ENCODE results near the gene SHROOM2.

- TF ChIP-seq RBBP5 (IDR thresholded peaks at IDR 0.05; ENCODE audit: borderline replicate concordance, insufficient read depth, low read length, poor library complexity, severe bottlenecking), result no peak
- no peak for TF ChIP-seq CTCF (IDR thresholded peaks at IDR 0.05 in 2 of 3, conservative IDR thresholded peaks at IDR 0.05 in 1 of 3; ENCODE audit: insufficient read depth in 2 of 3, low read depth in 1 of 3, low read length in 3 of 3)
- no peak for TF ChIP-seq EZH2 (IDR thresholded peaks at IDR 0.05; ENCODE audit: borderline replicate concordance, low read depth, low read length)
- TF ChIP-seq HDAC6 (IDR thresholded peaks at IDR 0.05; ENCODE audit: low read depth, low read length), result no peak
- no peak for TF ChIP-seq GABPA (tag; conservative IDR thresholded peaks at IDR 0.05; ENCODE audit: low read depth)
- TF ChIP-seq FOXK2 (conservative IDR thresholded peaks at IDR 0.05 in 1 of 2, IDR thresholded peaks at IDR 0.05 in 1 of 2; ENCODE audit: low read depth in 2 of 2), result no peak
- TF ChIP-seq HNRNPLL (IDR thresholded peaks at IDR 0.05; ENCODE audit: low read depth, low read length, poor library complexity, severe bottlenecking), result no peak
- TF ChIP-seq, protein P1, sequence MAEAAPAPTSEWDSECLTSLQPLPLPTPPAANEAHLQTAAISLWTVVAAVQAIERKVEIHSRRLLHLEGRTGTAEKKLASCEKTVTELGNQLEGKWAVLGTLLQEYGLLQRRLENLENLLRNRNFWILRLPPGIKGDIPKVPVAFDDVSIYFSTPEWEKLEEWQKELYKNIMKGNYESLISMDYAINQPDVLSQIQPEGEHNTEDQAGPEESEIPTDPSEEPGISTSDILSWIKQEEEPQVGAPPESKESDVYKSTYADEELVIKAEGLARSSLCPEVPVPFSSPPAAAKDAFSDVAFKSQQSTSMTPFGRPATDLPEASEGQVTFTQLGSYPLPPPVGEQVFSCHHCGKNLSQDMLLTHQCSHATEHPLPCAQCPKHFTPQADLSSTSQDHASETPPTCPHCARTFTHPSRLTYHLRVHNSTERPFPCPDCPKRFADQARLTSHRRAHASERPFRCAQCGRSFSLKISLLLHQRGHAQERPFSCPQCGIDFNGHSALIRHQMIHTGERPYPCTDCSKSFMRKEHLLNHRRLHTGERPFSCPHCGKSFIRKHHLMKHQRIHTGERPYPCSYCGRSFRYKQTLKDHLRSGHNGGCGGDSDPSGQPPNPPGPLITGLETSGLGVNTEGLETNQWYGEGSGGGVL (CRISPR knock-in tag; IDR thresholded peaks at IDR 0.05), result no peak
Measured at GRCh38 chrX:9897761-9898161, 111.5 kb downstream of the SHROOM2 start.
